ENCODE measurements around the gene CRNN.

Gene CRNN

GRCh38 chr1:152419917-152420316, 5.9 kb upstream of the CRNN start:
- no peak for DNase-seq (ENCODE audit: low spot score)

- no peak for DNase-seq (ENCODE audit: low spot score)
These were observed 1.6 kb upstream of the CRNN start for GRCh38 chr1:152415454-152416227.

GRCh38 chr1:152412756-152413155, 1.3 kb downstream of the CRNN start:
- DNase-seq (ENCODE audit: low spot score) = no peak

GRCh38 chr1:152411134-152411533, 2.9 kb downstream of the CRNN start:
- DNase-seq (ENCODE audit: low spot score) = no peak

GRCh38 chr1:152410599-152410998, 3.5 kb downstream of the CRNN start:
- DNase-seq (ENCODE audit: low spot score) = no peak

- DNase-seq (ENCODE audit: low spot score) = no peak
These were observed 4.0 kb downstream of the CRNN start for GRCh38 chr1:152410028-152410427.

GRCh38 chr1:152408664-152409063, 5.4 kb downstream of the CRNN start:
- no peak for DNase-seq (ENCODE audit: low spot score)

GRCh38 chr1:152398812-152399698, 15.0 kb downstream of the CRNN start:
- DNase-seq (ENCODE audit: low spot score) = no peak

GRCh38 chr1:152397474-152397873, 16.6 kb downstream of the CRNN start:
- no peak for DNase-seq (ENCODE audit: low spot score)

GRCh38 chr1:152394151-152394550, 19.9 kb downstream of the CRNN start:
- DNase-seq (ENCODE audit: low spot score) = no peak

GRCh38 chr1:152392909-152393308, 21.2 kb downstream of the CRNN start:
- DNase-seq (ENCODE audit: low spot score) = no peak

GRCh38 chr1:152388889-152389288, 25.2 kb downstream of the CRNN start:
- DNase-seq (ENCODE audit: low spot score) = no peak

- DNase-seq (ENCODE audit: low spot score) = no peak
These were observed 27.1 kb downstream of the CRNN start for GRCh38 chr1:152386940-152387339.

- DNase-seq (ENCODE audit: low spot score) = no peak
These were observed 33.1 kb downstream of the CRNN start for GRCh38 chr1:152380932-152381331.

- DNase-seq (ENCODE audit: low spot score) = no peak
These were observed 39.6 kb downstream of the CRNN start for GRCh38 chr1:152374451-152374850.

GRCh38 chr1:152372672-152373071, 41.4 kb downstream of the CRNN start:
- DNase-seq (ENCODE audit: low spot score) = no peak

- DNase-seq (ENCODE audit: low spot score) = no peak
These were observed 46.6 kb downstream of the CRNN start for GRCh38 chr1:152367436-152367835.

GRCh38 chr1:152359906-152360305, 54.2 kb downstream of the CRNN start, which contains the start of gene FLG2:
TSS of gene FLG2 (minus strand) at chr1:152360006. CDS start at chr1:152358884, 1,122 bp downstream.
- no peak for DNase-seq (ENCODE audit: low spot score)

Measured in Ammon's horn (tissue), 1 donor.